WTC11 (cell line): ENCODE measurements around the gene EIF2AK3.

Source experiments
- ESRRA ChIP-seq: sonication (generic); formaldehyde crosslinking; IDR thresholded peaks from 2 replicates; pipeline ENCODE4 v1.8.1; 2022; ENCODE audit warnings: mild to moderate bottlenecking, missing genetic modification reagents, borderline replicate concordance
- ETV6 ChIP-seq: sonication (generic); formaldehyde crosslinking; IDR thresholded peaks from 2 replicates; pipeline ENCODE4 v1.8.1; 2022; ENCODE audit warnings: mild to moderate bottlenecking, missing genetic modification reagents
- TF ChIP-seq, protein P1 (sequence below): fragments of 200-600 bp; IDR thresholded peaks from 2 replicates; pipeline ENCODE4 v1.8.0; 2022; ENCODE audit warnings: antibody characterized with exemption

DNA sequence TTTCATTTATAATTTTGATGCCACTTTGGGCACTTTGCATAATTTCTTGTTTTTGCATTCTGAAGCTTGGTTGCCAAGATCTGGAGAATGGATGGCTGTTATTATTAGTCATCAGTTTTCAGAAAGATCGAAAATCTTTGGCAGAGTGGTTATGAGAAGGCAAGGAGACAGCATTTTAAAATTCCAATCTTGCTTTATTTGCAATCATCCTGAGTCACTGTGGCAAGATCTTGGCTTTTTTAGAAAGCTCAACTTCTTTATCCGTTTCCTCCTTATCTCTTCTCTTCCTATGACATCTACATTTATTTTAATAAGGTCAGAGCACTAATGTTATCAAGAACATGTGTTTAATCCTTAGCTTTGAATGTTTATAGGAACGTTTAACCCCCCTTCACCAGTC, 31.1 kb upstream of the EIF2AK3 start:
- TF ChIP-seq ESRRA (CRISPR knock-in tag) (no peak), ETV6 (CRISPR knock-in tag) (no peak)
- TF ChIP-seq, protein P1, sequence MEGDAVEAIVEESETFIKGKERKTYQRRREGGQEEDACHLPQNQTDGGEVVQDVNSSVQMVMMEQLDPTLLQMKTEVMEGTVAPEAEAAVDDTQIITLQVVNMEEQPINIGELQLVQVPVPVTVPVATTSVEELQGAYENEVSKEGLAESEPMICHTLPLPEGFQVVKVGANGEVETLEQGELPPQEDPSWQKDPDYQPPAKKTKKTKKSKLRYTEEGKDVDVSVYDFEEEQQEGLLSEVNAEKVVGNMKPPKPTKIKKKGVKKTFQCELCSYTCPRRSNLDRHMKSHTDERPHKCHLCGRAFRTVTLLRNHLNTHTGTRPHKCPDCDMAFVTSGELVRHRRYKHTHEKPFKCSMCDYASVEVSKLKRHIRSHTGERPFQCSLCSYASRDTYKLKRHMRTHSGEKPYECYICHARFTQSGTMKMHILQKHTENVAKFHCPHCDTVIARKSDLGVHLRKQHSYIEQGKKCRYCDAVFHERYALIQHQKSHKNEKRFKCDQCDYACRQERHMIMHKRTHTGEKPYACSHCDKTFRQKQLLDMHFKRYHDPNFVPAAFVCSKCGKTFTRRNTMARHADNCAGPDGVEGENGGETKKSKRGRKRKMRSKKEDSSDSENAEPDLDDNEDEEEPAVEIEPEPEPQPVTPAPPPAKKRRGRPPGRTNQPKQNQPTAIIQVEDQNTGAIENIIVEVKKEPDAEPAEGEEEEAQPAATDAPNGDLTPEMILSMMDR, result no peak
